Caki2 (cell line): ENCODE results near the gene HSD17B12. TPM values are rescaled to one million over a fixed set of nuclear protein-coding genes. Genes with fewer than 3 reads are reported as not detected.
"Not testable (repeated sequence)": the region's sequence is repeated elsewhere in the genome, so short reads cannot be mapped to it uniquely, and the experiment has no call there.

ENCODE experiments used
- DNase-seq: peaks from one replicate; pipeline ENCODE4 v3.0.0-alpha.2; 2015; ENCODE audit warnings: low read depth
- in situ Hi-C: cut with HindIII; loops from 2 replicates; pipeline ENCODE4 v1.10.0; 2016; ENCODE audit warnings: low sequenced_read_pairs, low pct_unique_long_range_greater_than_20kb, mixed read lengths
- total RNA-seq: library from RNA; depleted of rRNA; stranded (reverse); fragments of >200 nt; shearing (Covaris generic); gene quantifications from 2 replicates; pipeline ENCODE4 v1.2.3, GENCODE V29; 2014; ENCODE audit warnings: low replicate concordance

The HSD17B12 gene
- total RNA-seq, 1 experiment from 2014 or later: 26.5 TPM

DNA sequence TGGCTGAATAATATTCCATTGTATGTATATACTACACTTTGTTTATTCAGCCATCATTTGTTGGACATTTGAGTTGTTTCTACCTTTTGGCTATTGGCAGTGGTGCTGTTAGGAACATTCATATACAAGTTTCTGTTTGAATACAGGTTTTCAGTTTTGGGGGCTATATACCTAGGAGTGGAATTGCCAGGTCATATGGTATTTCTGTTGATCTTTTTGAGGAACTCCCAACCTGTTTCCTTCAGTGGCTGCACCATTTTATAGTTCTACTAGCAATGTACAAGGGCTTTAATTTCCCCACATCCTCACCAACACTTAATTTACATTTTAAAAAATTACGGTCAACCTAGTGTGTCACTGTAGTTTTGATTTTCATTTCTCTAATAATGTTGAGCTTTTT, 54.6 kb downstream of the HSD17B12 start:
- no peak for DNase-seq
- in situ Hi-C loops: no loop called here

DNA sequence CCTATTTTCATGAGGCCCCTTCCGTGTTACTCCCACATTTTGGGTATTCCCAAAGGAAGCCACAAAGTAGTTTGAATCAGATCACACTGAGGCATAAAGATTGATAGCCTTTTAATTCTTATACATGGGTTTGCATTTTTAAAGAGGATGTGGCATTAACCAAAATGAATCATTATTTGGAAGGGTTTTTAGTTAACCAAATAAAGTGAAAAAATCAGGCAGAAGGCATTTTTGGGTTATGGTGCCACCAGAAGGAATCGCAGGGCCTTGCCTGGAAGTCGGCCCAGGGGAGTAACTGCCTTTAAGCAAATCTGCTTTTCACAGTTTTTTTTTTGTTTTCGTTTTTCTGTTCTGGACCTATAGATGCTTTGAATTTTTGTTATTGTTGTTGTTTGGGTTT, 55.4 kb downstream of the HSD17B12 start:
- no peak for DNase-seq
- in situ Hi-C loops: no loop called here

DNA sequence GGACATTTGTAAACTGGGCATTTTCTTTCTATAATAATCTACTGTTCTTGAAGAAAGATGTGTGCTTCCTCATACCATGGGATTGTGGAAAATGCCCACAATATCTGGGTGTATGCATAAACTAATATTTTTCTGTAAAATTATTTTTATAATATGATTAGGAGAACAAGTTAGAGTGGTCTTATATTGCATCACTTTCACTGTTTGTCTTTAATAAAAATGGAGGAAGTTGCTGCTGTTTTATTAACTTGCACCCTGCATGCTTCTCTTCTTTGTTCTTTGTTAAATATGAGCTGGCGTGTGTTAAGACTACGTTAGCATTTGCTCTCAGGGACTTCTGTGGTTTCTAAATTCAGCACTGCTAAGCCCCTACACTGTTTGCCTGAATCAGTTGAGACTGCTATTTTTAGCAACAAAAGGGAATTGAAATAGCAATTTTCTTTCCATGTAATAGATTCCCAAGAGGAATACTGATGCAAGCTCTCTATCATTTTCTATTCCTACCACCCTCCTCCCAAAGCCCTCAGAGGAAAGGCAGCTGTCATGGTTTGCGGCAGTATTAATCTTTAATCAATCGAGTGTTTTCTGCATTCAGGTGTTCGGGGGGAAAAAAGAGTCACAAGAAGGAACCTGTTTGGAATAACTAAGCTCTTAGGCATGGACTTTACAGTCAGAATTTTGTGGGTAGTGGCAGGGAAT, 56.1 kb downstream of the HSD17B12 start:
- in situ Hi-C loops: no loop called here
- DNase-seq: no peak

DNA sequence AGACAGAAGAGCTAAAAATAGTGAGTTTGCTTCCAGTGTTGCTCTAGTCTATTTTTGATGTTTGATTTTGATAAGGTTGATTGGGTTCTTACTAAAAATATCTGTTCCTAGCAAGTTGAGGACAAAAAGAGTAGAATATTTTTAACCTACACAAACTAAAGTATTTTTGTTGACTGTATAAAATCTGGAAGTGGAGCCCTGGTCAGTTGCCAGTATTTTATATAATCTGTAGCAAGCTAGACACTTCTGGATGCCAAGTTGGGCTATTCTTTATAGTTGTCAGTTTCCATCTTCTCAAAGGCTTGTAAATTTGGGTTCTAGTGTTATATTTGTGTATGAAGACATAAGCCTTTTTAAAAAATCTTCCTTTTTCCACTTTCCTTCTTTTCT, 56.7 kb downstream of the HSD17B12 start:
- in situ Hi-C loops: no loop called here
- no peak for DNase-seq

DNA sequence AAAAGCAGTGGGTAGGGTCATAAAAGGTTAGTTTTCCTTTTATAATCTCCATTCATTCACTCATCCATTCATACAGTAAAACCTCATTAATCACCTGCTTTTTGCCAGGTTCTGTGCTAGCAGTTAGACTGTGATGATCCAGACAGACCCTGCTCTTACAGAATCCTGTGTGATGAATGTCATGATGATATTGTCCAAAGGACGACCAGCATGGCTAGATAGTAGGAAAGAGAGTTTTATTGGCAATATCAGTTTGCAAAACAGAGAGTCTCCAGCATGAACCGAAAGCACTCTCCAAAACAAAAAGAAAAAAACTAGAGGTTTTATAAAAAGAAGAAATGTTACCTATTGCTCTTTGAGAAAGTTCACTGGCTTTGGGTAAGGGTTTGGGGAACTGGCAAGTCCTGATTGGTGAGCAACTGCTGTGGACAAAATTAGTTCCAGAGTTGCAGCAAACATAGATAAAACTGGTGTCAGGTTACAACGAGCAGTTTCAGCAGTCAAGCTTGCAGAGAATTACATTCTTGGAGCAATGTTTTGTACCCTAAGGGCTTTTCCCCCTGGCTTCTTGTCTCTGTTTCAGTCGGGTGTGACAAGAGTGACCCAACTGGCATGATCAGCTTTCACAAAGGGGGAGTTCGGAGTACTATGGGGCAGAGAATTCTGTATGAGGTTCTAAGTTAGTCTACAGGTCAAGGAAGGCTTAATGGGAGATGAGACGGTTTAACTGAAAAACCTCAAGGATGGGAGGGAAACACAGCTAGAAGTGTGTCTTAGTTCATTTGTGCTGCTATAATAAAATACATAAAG, 58.3 kb downstream of the HSD17B12 start:
- in situ Hi-C loops: no loop called here
- DNase-seq: peak; percentile 19

DNA sequence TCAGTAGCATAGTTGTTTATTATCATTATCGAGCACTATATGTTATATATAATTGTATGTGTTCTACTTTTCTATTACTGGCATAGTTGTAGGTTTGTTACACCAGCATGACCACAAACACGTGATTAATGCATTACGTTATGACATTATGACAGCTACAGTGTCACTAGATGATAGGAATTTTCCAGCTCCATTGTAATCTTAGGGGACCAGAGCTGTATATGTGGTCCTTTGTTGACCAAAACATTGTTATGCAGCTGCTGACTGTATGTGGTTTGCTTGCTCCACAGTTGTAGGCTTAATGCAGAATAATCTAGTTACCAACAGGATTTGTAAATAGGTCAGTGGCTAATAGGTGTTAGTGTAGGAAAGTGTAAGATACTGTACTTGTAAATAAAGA, 66.1 kb downstream of the HSD17B12 start:
- DNase-seq: no peak
- in situ Hi-C loops: no loop called here

DNA sequence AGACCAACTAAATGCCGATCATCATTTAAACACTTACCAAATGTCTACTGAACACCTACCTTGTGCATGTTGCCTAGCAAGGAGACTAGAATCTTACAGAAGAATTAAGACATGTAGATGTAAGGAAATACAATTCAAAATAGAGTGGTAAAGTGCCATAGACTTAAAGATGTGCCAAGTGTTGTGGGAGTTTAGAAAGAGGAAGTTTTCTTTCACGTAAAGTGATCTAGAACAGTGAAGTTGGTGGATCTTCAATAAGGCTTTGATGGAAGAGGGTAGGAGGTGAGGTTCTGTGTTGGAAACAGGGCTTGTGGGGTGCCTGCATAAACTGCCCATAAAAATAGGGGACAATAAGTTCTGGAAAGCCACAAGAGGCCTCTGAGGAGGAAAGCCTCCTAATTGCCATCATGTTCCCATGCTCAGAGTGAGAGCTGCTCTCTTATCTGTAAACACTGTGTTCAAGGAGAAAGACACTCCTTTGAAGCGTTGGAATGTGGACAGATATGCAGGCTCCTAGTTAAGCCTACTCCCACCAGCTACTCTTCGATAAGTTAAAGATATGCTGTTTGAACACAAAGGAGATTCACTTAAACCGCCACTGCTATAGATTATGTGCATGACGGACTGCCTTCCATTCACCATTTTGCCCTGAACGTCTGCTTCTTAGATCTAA, 66.7 kb downstream of the HSD17B12 start:
- in situ Hi-C loops: no loop called here
- no peak for DNase-seq

DNA sequence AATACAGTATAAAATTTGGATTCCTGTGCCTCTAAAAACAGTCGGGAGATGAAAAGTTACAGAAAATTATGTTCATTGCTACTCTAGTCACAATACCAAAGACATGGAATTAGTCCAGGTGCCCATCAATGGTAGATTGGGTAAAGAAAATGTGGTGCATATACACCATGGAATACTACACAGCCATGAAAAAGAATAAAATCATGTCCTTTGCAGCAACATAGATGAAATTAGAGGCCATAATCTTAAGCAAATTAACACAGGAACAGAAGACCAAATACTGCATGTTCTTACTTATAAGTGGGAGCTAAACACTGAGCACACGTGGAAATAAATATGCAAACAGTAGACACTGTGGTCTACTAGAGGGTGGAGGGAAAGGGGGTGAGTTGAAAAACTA, 67.6 kb downstream of the HSD17B12 start:
- no peak for DNase-seq
- in situ Hi-C loops: no loop called here

DNA sequence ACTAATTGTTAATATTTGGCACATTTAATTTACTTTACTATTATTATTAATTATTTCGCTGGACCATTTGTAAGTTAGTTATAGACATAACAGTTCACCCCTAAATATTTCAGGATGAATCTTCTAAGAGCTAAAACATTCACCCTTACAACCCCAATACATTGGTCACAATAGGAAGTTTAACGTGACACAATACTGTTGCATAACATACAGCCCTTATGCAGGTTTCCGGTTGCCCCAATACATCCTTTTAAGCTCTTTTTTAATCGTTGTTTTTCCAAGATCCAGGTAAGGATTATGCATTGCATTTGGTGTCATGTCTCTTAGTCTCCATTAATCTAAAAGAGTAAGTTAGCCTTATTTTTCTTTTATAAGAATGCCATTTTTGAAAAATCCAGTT, 71.2 kb downstream of the HSD17B12 start:
- DNase-seq: no peak
- in situ Hi-C loops: no loop called here

DNA sequence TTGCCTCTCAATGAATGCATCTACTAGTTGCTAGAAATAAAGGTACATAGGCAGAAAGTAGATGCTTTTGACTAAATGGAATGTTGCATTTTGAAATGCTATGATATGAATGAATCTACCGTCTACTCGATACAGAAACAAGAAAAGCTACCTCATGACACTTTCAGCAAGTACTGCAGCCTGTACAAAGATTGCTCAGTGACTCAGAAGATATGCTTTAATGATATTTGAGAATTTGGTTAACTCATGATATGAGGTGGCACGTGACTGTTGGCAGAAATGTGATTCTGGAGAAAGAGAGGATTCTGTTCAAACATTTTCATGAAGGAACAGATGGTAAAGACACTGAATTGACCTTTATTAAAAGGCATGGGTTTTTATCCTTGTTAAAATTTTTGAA, 76.0 kb downstream of the HSD17B12 start:
- in situ Hi-C loops: no loop called here
- no peak for DNase-seq

DNA sequence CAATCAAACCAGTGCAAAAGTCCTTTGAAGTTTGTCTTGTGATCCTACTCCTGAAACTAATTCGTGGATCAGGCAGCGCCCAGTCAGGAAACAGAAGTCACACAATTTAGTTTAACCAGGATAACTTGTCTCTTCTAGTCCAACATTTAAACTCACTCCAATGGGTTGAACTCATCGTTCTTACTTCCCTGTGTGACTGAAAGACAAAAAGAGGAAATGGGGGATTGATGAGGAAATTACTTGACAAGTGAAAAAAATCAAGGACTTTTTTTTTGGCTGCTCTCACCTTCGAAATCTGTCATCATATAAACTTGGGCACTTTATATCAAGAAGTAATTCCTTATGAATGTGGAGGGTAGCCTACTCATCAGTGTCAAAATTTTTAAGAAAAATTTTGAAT, 78.4 kb downstream of the HSD17B12 start:
- in situ Hi-C loops: no loop called here

DNA sequence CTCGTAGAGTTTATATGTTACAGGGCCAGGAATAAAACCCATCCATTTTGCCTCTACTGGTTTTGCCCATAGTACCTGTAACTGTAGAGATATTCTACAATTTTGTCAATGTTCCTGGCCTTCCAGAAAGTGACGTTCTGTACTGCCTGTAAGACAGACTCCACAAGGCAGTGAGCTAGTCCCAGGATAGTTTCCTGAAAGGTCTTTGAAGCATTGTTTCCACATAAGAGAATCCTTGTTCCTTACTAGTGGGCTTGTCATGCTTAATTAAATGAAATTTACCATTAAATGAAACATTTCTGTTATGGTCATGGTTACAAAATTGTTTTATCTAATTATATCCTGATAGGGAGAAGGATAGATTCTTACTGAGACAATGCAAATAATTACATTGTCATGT, 80.4 kb downstream of the HSD17B12 start:
- in situ Hi-C loops: no loop called here
- DNase-seq: no peak

More for the DNA sequence above, 78.4 kb downstream of the HSD17B12 start:
- no peak for DNase-seq

DNA sequence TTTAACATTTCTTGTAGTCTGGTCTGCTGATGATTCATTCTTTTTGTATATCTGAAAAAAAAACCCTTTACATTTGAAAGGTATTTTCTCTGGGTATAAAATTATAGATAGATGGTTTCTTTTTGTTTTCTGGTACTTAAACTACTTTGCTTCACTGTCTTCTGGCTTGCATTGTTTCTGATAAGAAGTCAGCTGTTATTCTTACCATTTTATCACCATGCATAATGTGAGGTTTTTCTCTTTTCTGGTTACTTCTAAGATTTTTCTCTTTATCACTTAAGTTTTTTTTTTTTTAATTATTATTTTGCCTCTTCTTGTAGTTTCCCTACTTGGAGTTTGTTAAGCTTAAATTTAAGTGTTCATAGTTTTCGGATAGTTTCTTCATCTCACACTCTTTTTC, 84.7 kb downstream of the HSD17B12 start:
- in situ Hi-C loops: no loop called here
- DNase-seq: no peak

DNA sequence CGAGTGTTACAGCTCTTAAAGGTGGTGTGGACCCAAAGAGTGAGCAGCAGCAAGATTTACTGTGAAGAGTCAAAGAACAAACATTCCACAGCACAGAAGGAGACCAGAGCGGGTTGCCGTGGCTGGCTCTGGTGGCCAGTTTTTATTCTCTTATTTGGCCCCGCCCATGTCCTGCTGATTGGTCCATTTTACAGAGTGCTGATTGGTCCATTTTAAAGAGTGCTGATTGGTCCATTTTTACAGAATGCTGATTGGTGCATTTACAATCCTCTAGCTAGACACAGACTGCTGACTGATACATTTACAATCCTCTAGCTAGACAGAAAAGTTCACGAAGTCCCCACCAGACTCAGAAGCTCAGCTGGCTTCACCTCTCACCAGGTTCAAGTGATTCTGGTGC, 88.1 kb downstream of the HSD17B12 start:
- DNase-seq, in situ Hi-C loops: not testable (repeated sequence)

DNA sequence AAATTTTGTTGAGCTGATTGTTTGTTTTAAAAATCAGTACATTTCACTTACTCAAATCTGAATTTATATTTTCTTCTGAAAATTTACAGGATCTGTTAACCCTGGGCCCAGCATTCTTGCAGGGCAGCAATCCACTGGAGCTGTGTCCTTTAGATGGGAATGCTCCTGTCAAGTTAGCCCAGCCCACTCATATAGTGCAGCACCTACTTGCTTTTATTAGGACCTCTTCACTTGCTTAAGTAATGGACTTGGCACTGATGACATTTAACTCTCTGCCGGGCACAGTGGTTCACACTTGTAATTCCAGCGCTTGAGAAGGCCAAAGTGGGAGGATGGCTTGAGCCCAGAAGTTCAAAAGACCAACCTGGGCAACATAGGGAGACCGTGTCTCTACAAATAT, 89.6 kb downstream of the HSD17B12 start:
- in situ Hi-C loops: no loop called here
- DNase-seq: no peak

DNA sequence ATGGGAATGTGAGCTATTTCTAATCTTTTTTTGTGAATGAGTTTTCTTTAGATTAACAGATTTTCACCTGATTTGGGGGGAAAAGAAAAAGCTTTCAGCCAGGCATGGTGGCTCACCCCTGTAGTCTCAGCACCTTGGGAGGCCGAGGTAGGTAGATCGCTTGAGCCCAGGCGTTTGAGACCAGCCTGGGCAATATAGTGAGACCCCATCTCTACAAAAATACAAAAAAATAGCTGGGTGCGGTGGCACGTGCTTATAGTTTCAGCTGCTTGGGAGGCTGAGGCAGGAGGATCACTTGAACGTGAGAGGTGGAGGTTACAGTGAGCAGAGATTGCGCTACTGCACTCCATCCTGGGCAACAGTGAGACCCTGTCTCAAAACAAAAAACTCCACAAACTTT, 92.2 kb downstream of the HSD17B12 start:
- DNase-seq: no peak
- in situ Hi-C loops: no loop called here

DNA sequence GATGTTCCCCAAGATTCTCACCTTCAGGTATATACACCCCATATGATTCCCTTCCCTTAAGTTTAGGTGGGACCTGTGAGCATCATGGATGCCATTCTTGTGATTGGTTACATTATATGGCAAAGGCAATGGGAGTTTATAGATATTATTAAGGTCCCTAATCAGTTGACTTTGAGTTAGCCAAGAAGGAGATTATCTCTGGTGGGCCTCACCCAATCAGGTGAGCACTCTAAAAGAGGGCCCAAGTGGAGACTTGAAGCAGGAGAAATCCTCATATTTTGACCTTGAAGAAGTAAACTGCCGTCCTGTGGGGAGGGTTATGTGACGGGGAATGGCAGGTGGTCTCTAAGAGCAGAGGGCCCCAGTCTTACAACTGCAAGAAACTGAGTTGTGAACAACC, 94.2 kb downstream of the HSD17B12 start:
- in situ Hi-C loops: no loop called here

DNA sequence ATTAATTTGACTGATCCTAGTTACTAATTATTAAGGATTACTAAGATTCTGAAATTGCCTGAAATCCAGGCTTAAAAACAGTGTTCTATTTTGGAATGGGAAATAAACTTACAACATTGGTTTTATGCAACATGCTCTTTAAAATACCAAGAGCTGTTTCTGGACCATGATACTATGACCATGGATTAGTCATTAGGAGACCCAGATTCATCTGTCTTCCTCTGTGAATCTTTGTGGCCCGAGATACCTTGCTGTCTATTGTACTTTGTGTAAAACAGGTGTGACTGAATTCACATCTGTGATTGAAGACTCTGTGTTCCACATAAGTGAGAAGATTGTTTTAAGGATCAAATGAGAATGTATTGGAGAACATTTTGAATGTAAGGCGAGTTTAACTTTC, 98.8 kb downstream of the HSD17B12 start:
- no peak for DNase-seq
- in situ Hi-C loops: no loop called here

More for the DNA sequence above, 94.2 kb downstream of the HSD17B12 start:
- no peak for DNase-seq

DNA sequence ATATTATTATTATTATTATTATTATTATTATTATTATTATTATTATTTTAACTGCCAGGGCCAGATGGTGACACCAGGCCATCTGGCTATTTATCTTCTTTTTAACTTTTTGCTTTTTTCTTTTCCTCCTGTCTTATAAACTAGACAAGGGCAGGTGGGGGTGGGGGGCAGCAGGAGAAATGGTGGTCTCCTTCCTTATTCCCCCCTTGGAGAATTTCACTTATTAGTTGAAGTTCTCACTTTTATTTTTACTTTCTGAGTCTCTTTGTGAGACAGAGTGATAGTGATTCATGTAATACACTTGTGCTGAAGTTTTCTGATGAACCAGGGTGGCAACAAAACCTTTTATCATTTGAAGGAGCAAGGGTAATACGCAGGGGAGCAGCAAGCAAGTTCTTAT, 103.8 kb downstream of the HSD17B12 start:
- DNase-seq: no peak
- in situ Hi-C loops: no loop called here
